HG03342 (cell line): Measurements from ENCODE around the gene MPP4.

Source experiments
- ATAC-seq: cut with Tn5 transposase; IDR thresholded peaks from one replicate; pipeline ENCODE4 v1.9.1; 2021; ENCODE audit warnings: mild to moderate bottlenecking, moderate library complexity; ENCODE audit not compliant: unreplicated experiment

MPP4 gene

GRCh38 chr2:201698588-201699226 is at the start of gene MPP4:
Gene MPP4, minus strand, starts transcription at chr2:201698644. Its CDS starts 4,690 bp downstream, at chr2:201693954.
- ATAC-seq = no peak

- ATAC-seq = no peak
Observed at GRCh38 chr2:201746551-201746950, 48.1 kb upstream of the MPP4 start.

- no peak for ATAC-seq
Observed at GRCh38 chr2:201735486-201735885, 37.0 kb upstream of the MPP4 start.

- no peak for ATAC-seq
Observed at GRCh38 chr2:201734111-201734510, 35.7 kb upstream of the MPP4 start.

GRCh38 chr2:201733544-201733943 is 35.1 kb upstream of the MPP4 start:
- no peak for ATAC-seq

GRCh38 chr2:201730651-201731285 is 32.3 kb upstream of the MPP4 start:
- ATAC-seq = no peak

GRCh38 chr2:201715459-201715858 is 17.0 kb upstream of the MPP4 start:
- no peak for ATAC-seq

- no peak for ATAC-seq
Observed at GRCh38 chr2:201712726-201713125, 14.3 kb upstream of the MPP4 start.

- no peak for ATAC-seq
Observed at GRCh38 chr2:201709747-201710146, 11.3 kb upstream of the MPP4 start.

- ATAC-seq = no peak
Observed at GRCh38 chr2:201709049-201709448, 10.6 kb upstream of the MPP4 start.

GRCh38 chr2:201707753-201708152 is 9.3 kb upstream of the MPP4 start:
- no peak for ATAC-seq

- no peak for ATAC-seq
Observed at GRCh38 chr2:201707142-201707541, 8.7 kb upstream of the MPP4 start.

- no peak for ATAC-seq
Observed at GRCh38 chr2:201704536-201704935, 6.1 kb upstream of the MPP4 start.

- ATAC-seq = no peak
Observed at GRCh38 chr2:201701646-201702045, 3.2 kb upstream of the MPP4 start.

- ATAC-seq = no peak
Observed at GRCh38 chr2:201699416-201699815, 972 bp upstream of the MPP4 start.

- ATAC-seq = no peak
Observed at GRCh38 chr2:201697899-201698298, 545 bp downstream of the MPP4 start.

GRCh38 chr2:201696151-201696659 is 2.2 kb downstream of the MPP4 start:
- ATAC-seq = no peak

- ATAC-seq = no peak
Observed at GRCh38 chr2:201685156-201685555, 13.3 kb downstream of the MPP4 start.

- ATAC-seq = no peak
Observed at GRCh38 chr2:201680743-201681142, 17.7 kb downstream of the MPP4 start.

GRCh38 chr2:201678401-201678800 is 20.0 kb downstream of the MPP4 start:
- ATAC-seq = no peak

GRCh38 chr2:201675454-201675853 is 23.0 kb downstream of the MPP4 start:
- ATAC-seq = no peak

- no peak for ATAC-seq
Observed at GRCh38 chr2:201674794-201675193, 23.6 kb downstream of the MPP4 start.

GRCh38 chr2:201674298-201674697 is 24.1 kb downstream of the MPP4 start:
- no peak for ATAC-seq
